NB4 (cell line): ENCODE data around the gene CERS2.

ENCODE experiments used
- MYC ChIP-seq: IDR thresholded peaks from 2 replicates; pipeline ENCODE4 v1.6.1; 2011; ENCODE audit warnings: low read depth, low read length
- POLR2A ChIP-seq: IDR thresholded peaks from 2 replicates; pipeline ENCODE4 v1.6.1; 2011; ENCODE audit warnings: mild to moderate bottlenecking; ENCODE audit not compliant: insufficient read length; ENCODE audit errors: extremely low read depth
- TF ChIP-seq, protein P1 (sequence below): IDR thresholded peaks from one replicate; pipeline ENCODE4 v1.5.1; 2012; ENCODE audit warnings: low read depth, low read length
- TF ChIP-seq, protein P2 (sequence below): IDR thresholded peaks from 2 replicates; pipeline ENCODE4 v1.6.1; 2011; ENCODE audit warnings: low read depth, low read length

DNA sequence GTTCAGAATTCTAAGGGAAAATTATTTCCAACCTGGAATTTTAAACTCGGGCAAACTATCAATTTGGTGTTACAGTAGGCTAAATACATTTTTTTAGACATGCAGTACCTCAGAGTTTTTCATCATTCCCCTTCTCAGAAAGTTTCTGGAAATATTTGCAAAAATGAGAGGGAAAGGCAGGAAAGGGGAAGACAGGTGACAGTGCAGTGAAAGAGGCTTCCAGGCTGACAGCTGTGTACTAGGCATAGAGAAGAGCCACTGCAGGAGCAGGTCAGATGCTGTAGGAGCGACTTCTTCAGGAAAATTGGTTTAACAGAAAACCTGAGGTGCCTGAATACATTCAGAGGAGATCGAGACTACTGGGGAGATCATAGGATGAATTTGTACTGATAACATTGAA is 19.9 kb downstream of the CERS2 start:
- TF ChIP-seq, protein P1, sequence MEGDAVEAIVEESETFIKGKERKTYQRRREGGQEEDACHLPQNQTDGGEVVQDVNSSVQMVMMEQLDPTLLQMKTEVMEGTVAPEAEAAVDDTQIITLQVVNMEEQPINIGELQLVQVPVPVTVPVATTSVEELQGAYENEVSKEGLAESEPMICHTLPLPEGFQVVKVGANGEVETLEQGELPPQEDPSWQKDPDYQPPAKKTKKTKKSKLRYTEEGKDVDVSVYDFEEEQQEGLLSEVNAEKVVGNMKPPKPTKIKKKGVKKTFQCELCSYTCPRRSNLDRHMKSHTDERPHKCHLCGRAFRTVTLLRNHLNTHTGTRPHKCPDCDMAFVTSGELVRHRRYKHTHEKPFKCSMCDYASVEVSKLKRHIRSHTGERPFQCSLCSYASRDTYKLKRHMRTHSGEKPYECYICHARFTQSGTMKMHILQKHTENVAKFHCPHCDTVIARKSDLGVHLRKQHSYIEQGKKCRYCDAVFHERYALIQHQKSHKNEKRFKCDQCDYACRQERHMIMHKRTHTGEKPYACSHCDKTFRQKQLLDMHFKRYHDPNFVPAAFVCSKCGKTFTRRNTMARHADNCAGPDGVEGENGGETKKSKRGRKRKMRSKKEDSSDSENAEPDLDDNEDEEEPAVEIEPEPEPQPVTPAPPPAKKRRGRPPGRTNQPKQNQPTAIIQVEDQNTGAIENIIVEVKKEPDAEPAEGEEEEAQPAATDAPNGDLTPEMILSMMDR = no peak
- TF ChIP-seq POLR2A (no peak), MYC (no peak)
- TF ChIP-seq, protein P2, sequence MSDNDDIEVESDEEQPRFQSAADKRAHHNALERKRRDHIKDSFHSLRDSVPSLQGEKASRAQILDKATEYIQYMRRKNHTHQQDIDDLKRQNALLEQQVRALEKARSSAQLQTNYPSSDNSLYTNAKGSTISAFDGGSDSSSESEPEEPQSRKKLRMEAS = no peak
